ENCODE measurements around the gene PIGT.
"Not testable (repeated sequence)": the region's sequence is repeated elsewhere in the genome, so short reads cannot be mapped to it uniquely, and the experiment has no call there.

PIGT gene

GRCh38 chr20:45462711-45463509 lies 47.0 kb downstream of the PIGT start:
- no peak for DNase-seq (ENCODE audit: low spot score)

- no peak for DNase-seq (ENCODE audit: low spot score)
Observed at GRCh38 chr20:45463709-45464108, 47.8 kb downstream of the PIGT start.

GRCh38 chr20:45465491-45466266 lies 49.7 kb downstream of the PIGT start:
- DNase-seq (ENCODE audit: low spot score) = no peak

GRCh38 chr20:45467172-45467571 lies 51.2 kb downstream of the PIGT start:
- DNase-seq (ENCODE audit: low spot score) = no peak

GRCh38 chr20:45467861-45468260 lies 51.9 kb downstream of the PIGT start:
- DNase-seq (ENCODE audit: low spot score) = no peak

DNA sequence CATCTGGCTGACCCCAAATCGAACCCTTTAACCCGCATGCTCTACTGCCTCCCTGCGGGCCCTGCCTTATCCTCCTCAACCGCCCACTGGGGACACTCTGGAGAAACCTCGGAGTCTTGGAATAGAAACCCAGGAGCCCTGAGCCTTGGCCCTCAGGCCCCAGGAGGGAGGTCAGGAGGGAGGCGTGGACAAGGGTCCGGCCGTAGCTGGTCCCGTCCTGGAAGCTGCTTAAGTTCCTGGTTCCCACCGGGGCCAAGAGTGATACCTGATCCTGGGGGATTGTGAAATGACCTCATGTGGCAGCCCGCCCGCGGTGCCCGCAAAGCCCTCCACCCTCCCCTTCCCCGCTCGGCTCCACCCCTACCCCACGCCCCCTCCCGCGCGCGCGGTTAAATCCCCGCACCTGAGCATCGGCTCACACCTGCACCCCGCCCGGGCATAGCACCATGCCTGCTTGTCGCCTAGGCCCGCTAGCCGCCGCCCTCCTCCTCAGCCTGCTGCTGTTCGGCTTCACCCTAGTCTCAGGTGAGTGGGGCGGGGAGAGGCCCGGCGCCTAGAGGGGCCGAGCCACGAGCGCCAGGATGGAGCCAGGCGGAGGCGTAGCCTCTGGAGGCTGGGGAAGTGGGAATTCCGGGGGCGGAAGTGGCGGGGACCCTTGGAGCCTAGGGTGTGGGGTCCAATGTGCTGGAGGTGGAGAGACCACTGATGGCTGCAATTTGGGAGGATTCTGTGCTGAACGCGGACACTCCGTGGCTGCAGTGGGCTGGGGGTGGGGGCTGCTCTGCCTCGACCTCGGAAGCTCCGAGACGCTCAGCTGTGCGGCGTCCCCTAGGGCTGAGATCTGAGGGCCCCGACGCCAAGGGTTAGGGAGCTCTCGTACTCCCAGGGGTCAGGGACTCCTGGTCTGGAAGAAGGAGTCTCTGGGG lies 53.7 kb downstream of the PIGT start, which contains the start of gene WFDC2:
WFDC2 (plus strand) TSS at position 418 of the 926 bp plus-strand sequence; CDS start at position 447, 29 bp downstream.
- DNase-seq (ENCODE audit: low spot score) = peak; percentile 63

DNA sequence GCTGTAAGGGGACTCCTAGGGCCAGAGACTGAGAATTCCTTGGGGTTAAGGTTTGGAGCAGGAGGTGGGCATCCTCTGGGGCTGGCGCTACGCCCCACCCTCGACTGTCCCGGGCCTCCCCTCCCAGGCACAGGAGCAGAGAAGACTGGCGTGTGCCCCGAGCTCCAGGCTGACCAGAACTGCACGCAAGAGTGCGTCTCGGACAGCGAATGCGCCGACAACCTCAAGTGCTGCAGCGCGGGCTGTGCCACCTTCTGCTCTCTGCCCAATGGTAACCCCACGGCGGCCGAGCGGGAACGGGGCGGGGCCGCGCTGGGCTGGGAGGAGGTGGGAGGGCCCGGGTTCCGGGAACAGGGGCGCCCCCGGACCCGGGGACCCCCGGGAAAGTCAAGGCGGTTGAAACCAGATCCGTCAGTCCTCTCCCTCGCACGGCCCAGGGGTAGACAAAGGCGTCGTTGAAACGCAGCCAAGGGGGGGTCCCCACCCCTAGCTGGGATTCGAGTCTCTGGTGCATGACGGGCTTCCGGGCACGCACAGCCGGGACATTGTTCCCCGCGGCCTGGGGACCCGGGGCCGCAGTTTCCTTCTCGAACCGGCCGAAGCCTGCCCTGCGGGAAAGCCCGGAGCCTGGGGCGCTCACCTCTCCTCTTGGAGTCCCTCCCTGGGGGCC lies 54.5 kb downstream of the PIGT start:
- peak; percentile 79 for DNase-seq (ENCODE audit: low spot score)

DNA sequence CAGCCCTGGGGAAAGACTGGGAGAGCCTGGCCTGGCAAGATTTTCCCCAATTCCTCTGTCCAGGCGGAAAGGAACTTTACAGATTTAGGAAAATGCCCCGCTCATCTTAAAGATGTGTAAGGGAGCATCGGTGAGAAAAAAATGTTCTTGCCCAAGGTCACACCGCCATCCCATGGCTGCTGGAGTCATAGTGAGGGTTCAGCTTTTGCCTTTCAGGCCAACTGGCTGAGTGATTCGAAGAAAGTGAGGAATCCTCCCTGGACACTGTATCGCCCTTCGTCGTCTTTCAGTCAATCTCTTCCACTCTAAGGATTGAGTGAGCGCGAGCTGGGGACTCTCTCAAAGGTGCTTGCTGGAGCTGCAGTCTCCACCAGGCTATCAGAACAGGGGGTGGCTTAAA lies 55.0 kb downstream of the PIGT start:
- peak; percentile 23 for DNase-seq (ENCODE audit: low spot score)

GRCh38 chr20:45472286-45472685 lies 56.3 kb downstream of the PIGT start:
- not testable (repeated sequence) for DNase-seq (ENCODE audit: low spot score)

All from SW480 (cell line).